Suprapubic skin (tissue), 4 donors: ENCODE data around the gene SLC2A8.

Source experiments
- EP300 ChIP-seq: sonication (generic); formaldehyde crosslinking; IDR thresholded peaks from one replicate; pipeline ENCODE4 v1.6.1; 2017; ENCODE audit warnings: antibody characterized with exemption
- POLR2AphosphoS5 ChIP-seq, 3 donors: sonication (generic); formaldehyde crosslinking; IDR thresholded peaks; one replicate each; pipeline ENCODE4 v1.6.1; 2017; ENCODE audit warnings: antibody characterized with exemption in 3 of 3
- TF ChIP-seq, protein P1 (sequence below), 2 donors: fragments of 200-600 bp in 1 of 2; fragments of 450-650 bp in 1 of 2; sonication (generic) in 1 of 2; IDR thresholded peaks; one replicate each; pipeline ENCODE4 v1.5.1; 2016 to 2019; ENCODE audit warnings: antibody characterized with exemption in 2 of 2, mild to moderate bottlenecking in 1 of 2, moderate library complexity in 1 of 2

GRCh38 chr9:127358770-127359169, 38.2 kb upstream of the SLC2A8 start:
- TF ChIP-seq, protein P1, sequence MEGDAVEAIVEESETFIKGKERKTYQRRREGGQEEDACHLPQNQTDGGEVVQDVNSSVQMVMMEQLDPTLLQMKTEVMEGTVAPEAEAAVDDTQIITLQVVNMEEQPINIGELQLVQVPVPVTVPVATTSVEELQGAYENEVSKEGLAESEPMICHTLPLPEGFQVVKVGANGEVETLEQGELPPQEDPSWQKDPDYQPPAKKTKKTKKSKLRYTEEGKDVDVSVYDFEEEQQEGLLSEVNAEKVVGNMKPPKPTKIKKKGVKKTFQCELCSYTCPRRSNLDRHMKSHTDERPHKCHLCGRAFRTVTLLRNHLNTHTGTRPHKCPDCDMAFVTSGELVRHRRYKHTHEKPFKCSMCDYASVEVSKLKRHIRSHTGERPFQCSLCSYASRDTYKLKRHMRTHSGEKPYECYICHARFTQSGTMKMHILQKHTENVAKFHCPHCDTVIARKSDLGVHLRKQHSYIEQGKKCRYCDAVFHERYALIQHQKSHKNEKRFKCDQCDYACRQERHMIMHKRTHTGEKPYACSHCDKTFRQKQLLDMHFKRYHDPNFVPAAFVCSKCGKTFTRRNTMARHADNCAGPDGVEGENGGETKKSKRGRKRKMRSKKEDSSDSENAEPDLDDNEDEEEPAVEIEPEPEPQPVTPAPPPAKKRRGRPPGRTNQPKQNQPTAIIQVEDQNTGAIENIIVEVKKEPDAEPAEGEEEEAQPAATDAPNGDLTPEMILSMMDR (IDR thresholded peaks at IDR 0.05), result no peak
- no peak for TF ChIP-seq POLR2AphosphoS5 (IDR thresholded peaks at IDR 0.05)
- TF ChIP-seq EP300, result no peak
